ENCODE results near the gene LRRC27. TPM values are rescaled to one million over a fixed set of nuclear protein-coding genes. Genes with fewer than 3 reads are reported as not detected.

Gene LRRC27
- total RNA-seq, 1 donor from 2014 or later, result 14.2 TPM

- peak; percentile 57 for TF ChIP-seq CTCF (conservative IDR thresholded peaks at IDR 0.05)
- Mint-ChIP-seq H3K9me3 (peaks cover 9% of the 10 kb centered on the region), H3K27ac (no peak overlapping the region), H3K36me3 (no peaks in the 10 kb centered on the region), H3K4me3 (no peak overlapping the region), H3K4me1 (ENCODE audit: unreplicated experiment) (peaks cover 7% of the 10 kb centered on the region), H3K27me3 (no peaks in the 10 kb centered on the region)
- no peak for DNase-seq (ENCODE audit: extremely low spot score, unreplicated experiment)
Measured at GRCh38 chr10:132396494-132397035, 64.6 kb downstream of the LRRC27 start.

- Mint-ChIP-seq H3K9me3 (peaks cover 5% of the 10 kb centered on the region), H3K27me3 (no peaks in the 10 kb centered on the region), H3K4me3 (peak within 1 kb of the TSS; percentile 94), H3K36me3 (no peaks in the 10 kb centered on the region), H3K27ac (peak within 1 kb of the TSS; percentile 93), H3K4me1 (ENCODE audit: unreplicated experiment) (peaks cover 7% of the 10 kb centered on the region)
- DNase-seq (ENCODE audit: extremely low spot score, unreplicated experiment), result no peak
- TF ChIP-seq CTCF (conservative IDR thresholded peaks at IDR 0.05), result no peak
Measured at GRCh38 chr10:132397036-132397541, 65.1 kb downstream of the LRRC27 start, which contains the start of gene PWWP2B. TSS of gene PWWP2B (plus strand) at chr10:132397200. CDS start at chr10:132397227, 27 bp downstream.

GRCh38 chr10:132397671-132398565 is 65.9 kb downstream of the LRRC27 start:
- Mint-ChIP-seq H3K36me3 (no peaks in the 10 kb centered on the region), H3K4me1 (ENCODE audit: unreplicated experiment) (peaks cover 7% of the 10 kb centered on the region), H3K27me3 (no peaks in the 10 kb centered on the region), H3K4me3 (peak overlapping the region; percentile 94), H3K9me3 (no peaks in the 10 kb centered on the region), H3K27ac (peak overlapping the region; percentile 93)
- peak; percentile 37 for TF ChIP-seq CTCF (conservative IDR thresholded peaks at IDR 0.05)
- DNase-seq (ENCODE audit: extremely low spot score, unreplicated experiment), result no peak

GRCh38 chr10:132398566-132398991 is 66.6 kb downstream of the LRRC27 start:
- Mint-ChIP-seq H3K9me3 (no peaks in the 10 kb centered on the region), H3K27me3 (no peaks in the 10 kb centered on the region), H3K4me1 (ENCODE audit: unreplicated experiment) (peaks cover 11% of the 10 kb centered on the region), H3K27ac (no peak overlapping the region), H3K36me3 (no peaks in the 10 kb centered on the region), H3K4me3 (peak overlapping the region; percentile 94)
- no peak for TF ChIP-seq CTCF (conservative IDR thresholded peaks at IDR 0.05)
- no peak for DNase-seq (ENCODE audit: extremely low spot score, unreplicated experiment)

GRCh38 chr10:132399117-132400035 is 67.4 kb downstream of the LRRC27 start:
- TF ChIP-seq CTCF (conservative IDR thresholded peaks at IDR 0.05), result no peak

More at GRCh38 chr10:132399117-132400035, 67.4 kb downstream of the LRRC27 start:
- H3K9me3 Mint-ChIP-seq, result no peaks in the 10 kb centered on the region
- peak overlapping the region; percentile 57 for H3K4me3 Mint-ChIP-seq
- H3K36me3 Mint-ChIP-seq, result no peaks in the 10 kb centered on the region
- peak overlapping the region; percentile 71 for H3K27ac Mint-ChIP-seq
- H3K4me1 Mint-ChIP-seq (ENCODE audit: unreplicated experiment), result peaks cover 11% of the 10 kb centered on the region
- DNase-seq (ENCODE audit: extremely low spot score, unreplicated experiment), result no peak
- H3K27me3 Mint-ChIP-seq, result no peaks in the 10 kb centered on the region
